Muscle of back (tissue), 11 donors: Measurements from ENCODE around the gene KCP. TPM values are rescaled to one million over a fixed set of nuclear protein-coding genes. Genes with fewer than 3 reads are reported as not detected.

Experiments
- DNase-seq, 3 donors: peaks; one replicate each; pipeline versions ENCODE4 v3.0.0 to v3.0.0-alpha.2; 2013
- polyA plus RNA-seq, 10 donors: library from polyadenylated mRNA; unstranded; fragments of 120-200 nt; gene quantifications; one replicate each; pipeline ENCODE4 v1.2.1, GENCODE V29; 2013; ENCODE audit not compliant: insufficient read length in 10 of 10

KCP gene
- polyA plus RNA-seq, 10 donors: 0.48 to 1.8 (median 1.3) TPM

DNA sequence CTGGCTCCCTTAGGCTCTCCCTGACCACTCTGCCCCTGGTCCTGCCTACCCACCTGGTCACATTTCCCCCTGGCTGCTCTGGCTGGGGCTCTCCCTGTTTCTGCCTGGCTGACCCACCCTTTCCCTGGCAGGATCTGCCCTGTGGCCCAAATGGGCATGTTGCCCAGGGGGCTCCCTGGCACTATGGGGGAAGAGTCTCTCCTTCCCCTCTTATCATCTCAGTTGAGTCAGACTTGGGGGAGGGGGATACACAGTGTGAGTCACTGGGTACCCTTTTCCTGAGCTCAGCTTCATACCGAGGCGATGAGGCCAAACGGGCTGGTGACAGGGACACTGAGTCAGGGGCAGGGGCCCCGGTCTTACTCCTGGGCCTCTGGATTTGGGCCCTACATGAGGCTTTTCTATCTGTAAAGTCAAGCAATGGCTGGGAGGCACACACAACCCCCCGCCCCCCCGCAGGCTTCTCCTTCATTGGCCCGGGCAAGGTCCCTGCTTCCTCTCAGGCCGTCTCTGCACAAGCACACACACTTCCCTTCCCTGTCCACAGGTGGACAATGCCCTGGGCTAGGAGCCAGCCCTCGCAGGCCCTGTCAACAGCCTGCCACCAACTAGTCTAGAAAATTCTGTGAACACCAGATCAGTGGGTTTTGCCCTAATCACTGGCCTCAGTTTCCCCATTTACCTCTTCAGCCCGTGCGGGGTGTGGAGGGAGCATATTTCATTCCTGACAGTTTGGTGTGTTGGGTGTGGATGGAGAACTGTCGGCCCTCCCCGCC lies 80.9 kb downstream of the KCP start:
- peak; percentile 51 to 70 (median 67) for DNase-seq

DNA sequence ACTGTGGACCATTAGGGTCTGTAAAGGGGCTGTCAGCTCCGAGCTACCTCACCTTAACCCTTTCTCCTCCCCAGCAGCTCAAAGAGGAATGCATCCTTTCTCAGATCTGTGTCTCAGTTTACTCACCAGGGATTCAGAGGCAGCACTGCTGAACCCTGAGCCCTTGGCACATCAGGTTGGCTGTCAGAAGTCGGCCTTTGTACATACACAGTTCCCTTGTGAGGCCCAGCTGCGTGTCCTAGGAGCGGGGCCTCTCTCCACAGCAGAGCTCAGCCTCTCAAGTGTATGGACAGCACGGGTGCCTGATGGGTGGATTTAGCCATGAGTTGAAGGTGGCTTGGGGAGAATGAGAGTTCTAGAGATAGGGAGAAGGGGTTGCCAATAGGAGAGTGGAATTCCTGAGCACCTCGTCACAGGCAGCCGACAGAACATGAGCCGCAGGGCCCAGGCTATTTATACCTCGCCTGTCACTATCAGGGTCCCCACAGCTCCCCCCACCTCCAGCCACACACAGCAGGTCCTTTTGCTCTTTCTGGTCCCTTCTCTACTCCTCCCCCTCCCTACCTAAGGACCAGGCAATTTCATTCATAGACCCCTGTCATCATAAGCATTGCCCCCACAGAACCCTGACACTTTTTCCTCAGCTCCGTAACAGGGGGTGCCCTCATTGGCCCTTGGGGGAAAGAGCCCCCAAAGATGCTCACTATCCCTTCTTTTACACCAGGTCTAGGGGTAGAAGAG lies 82.4 kb downstream of the KCP start:
- DNase-seq: peak; percentile 48 to 83 (median 53)

DNA sequence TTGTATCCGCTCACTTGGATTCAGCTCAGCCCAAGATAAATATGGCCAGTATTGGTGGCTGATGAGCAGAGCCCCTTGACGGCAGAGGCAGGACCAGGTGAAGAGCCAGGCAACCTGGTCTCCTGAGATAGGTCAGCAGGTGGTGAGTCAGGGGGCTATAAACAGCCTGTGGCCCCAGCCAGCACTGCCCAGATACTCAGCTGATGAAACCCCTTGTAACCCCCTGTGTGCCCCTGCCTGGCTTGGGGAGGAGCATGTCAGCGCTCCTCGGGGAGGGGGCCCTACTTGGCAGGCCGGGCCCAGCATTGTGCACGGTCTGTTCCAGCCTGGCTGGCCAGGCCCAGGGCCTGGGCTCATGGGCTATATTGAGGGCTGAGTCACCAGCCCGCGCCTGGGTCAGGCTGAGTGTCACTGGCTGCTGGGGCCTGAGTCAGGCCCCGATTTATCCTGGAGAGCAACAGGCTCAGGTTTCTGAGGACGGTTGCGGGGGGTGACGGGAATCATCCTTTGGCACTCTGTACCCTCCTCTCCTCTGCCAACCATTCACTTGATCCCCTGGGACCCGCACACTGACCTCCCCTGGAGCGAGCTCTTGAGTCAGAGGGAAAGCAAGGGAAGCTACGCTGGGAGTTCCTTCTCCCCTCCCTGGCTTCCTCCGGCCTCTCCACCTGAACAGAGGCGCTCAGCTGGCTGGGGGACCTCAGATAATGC lies 83.1 kb downstream of the KCP start:
- DNase-seq: peak; percentile 58 to 82 (median 64)

DNA sequence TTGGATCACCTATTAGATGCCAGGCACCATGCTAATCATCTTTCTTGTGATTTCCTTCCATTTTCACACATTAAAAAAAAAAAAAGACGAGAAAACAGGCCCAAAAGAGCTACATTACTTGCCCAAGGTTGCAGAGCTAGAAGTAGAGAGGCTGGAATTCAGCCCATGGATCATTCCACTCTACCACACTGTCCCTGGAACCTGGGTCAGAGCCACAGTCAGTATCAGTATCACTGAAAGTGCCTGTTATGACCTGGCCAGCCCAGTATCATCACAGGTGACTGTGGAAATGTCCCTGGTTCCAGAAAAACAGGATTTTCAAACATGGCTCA lies 83.6 kb downstream of the KCP start:
- no peak for DNase-seq

Other genes starting within 250 kb of the KCP start
- gene GARIN1A, start 238.4 kb downstream of the KCP start, polyA plus RNA-seq: 1 to 10 TPM in 7 of 10 donors, under 1 TPM in 3; 0.36 to 3.2 (median 1.1) TPM
- gene CALU, start 171.3 kb downstream of the KCP start, polyA plus RNA-seq: 100 to 1,000 TPM; 256 to 330 (median 285) TPM
- gene OPN1SW, start 134.9 kb downstream of the KCP start, polyA plus RNA-seq: 1 to 10 TPM; 1.7 to 4.2 (median 2.3) TPM
- 10 to 100 TPM; 12.6 to 30.1 (median 19.4) TPM for gene CCDC136, start 118.7 kb downstream of the KCP start, polyA plus RNA-seq
- 100 to 1,000 TPM; 328 to 647 (median 563) TPM for gene FLNC, start 80.3 kb downstream of the KCP start, polyA plus RNA-seq
- 100 to 1,000 TPM in 7 of 10 donors, 10 to 100 TPM in 3; 89.2 to 144 (median 112) TPM for gene ATP6V1F, start 47.9 kb downstream of the KCP start, polyA plus RNA-seq
- 1 to 10 TPM; 1.5 to 3.3 (median 2.3) TPM for gene IRF5, start 27.2 kb upstream of the KCP start, polyA plus RNA-seq
- 10 to 100 TPM; 26.1 to 34.7 (median 29.1) TPM for gene TNPO3, start 144.4 kb upstream of the KCP start, polyA plus RNA-seq
- 10 to 100 TPM; 19.3 to 40.6 (median 36.8) TPM for gene TSPAN33, start 234.0 kb upstream of the KCP start, polyA plus RNA-seq